Measurements from ENCODE around the gene LRRC71.

LRRC71 gene

DNA sequence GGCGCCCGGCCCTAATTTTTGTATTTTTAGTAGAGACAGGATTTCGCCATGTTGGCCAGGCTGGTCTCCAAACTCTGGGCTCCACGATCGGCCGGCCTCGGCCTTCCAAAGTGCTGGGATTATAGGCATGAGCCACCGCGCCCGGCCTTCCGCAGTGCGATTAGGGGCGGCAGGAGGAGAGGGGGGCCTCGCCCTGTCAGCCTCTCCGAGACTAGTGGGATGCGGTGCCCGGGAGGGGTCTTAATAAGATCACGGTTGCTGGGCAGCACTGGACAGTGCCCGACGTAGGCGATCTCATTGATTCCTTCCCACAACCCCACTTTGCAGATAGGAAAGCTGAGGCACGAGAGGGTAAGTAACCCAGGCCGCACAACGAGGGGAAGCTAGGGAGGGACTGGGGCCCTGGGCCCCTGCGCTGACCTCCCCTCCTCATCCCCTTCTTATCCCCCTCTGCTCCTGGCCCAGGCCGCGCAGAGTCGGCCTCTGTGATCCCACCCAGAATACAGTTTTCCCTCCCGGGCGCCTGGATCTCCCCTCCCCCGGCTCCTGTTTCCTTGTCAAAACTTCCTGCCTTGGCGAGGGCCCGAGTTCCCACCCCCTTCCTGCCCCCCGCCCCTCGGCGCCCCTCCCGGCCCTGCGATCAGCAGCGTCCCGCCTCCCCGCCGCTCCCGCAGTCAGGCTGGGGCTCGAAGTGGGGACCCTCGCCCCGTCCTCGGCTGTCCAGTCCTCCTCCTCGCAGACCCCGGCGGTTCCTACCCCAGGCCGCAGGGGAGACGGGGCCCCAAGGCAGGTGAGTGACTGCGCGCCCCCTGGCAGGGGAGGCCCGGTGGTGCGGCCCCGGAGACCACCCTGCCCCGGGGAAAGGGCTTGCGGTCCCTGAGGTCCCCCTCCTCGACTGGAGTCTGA is 27.1 kb upstream of the LRRC71 start, which contains the start of gene PEAR1:
TSS of gene PEAR1 (plus strand) at position 671 of the 906 bp plus-strand sequence. CDS start 10,209 bp downstream, outside the sequence.
- DNase-seq: no peak

GRCh38 chr1:156894001-156894400 is 26.4 kb upstream of the LRRC71 start:
- DNase-seq: no peak

- DNase-seq: no peak
Measured at GRCh38 chr1:156894711-156895454, 25.5 kb upstream of the LRRC71 start.

GRCh38 chr1:156895455-156895812 is 25.0 kb upstream of the LRRC71 start:
- no peak for DNase-seq

- no peak for DNase-seq
Measured at GRCh38 chr1:156895927-156896326, 24.5 kb upstream of the LRRC71 start.

DNA sequence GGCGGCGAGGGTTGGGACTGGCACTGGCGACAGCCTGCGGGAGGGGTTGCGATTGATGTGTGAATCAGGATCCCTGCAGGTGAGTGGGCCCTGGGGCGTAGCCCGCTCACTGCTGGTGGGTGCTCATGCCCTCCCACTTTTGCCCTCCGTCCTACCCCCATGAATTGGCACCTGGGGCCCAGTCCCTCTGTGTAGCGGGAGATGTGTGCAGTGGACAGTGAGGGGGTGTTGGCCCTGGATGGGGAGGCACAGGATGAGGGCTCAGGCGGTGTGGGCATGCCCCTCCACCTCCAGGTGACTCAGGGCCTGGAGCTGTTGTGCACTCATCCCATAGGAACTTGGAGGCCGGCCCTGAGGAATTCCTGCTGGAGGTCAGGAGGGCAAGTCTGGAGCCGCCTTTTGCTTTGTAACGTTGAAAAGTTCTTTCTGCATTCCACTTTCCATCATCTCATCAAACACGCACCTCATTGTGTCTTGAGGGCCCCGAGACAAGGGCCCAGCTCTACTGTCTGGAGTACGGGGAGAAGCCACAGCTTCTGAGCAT is 23.9 kb upstream of the LRRC71 start:
- no peak for DNase-seq

- DNase-seq: no peak
Measured at GRCh38 chr1:156897078-156897825, 23.2 kb upstream of the LRRC71 start.

GRCh38 chr1:156898161-156898566 is 22.3 kb upstream of the LRRC71 start:
- no peak for DNase-seq

GRCh38 chr1:156898971-156899664 is 21.3 kb upstream of the LRRC71 start:
- DNase-seq: no peak

DNA sequence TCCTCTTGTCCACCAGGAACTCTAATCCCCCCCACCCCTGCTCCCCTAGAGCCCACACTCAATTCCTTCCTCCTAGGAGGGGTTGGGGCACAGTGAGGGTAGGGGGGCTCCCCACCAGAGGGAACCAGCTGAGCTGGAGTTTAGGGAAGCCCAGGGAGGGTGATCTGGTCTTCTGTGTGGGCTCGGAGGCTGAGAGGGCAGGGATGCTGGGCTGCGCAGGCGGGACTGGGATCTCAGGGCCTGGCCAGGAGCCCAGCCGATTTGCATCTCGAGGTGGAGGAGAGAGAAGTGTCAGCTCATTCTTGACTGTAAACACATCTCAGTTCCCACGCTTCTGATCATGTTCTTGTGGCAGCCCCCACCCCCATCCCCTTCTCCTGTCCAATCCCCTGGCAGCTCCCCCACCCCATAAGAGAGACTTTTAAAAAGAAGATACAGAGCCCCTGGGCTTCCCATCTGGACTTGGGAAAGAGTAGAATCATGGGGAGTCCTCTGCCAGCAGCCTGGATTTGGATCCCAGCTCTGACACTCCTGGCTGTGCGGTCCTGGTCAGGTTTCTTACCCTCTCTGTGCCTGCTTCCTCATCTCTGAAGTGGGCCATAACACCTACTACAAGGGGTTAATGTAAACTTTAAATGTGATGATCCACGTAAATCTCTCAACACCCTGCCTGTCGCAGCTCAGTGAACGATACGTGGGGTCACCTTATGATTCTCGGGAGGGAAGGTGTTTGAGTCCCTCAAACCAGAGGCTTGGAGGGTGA is 20.3 kb upstream of the LRRC71 start:
- no peak for DNase-seq

DNA sequence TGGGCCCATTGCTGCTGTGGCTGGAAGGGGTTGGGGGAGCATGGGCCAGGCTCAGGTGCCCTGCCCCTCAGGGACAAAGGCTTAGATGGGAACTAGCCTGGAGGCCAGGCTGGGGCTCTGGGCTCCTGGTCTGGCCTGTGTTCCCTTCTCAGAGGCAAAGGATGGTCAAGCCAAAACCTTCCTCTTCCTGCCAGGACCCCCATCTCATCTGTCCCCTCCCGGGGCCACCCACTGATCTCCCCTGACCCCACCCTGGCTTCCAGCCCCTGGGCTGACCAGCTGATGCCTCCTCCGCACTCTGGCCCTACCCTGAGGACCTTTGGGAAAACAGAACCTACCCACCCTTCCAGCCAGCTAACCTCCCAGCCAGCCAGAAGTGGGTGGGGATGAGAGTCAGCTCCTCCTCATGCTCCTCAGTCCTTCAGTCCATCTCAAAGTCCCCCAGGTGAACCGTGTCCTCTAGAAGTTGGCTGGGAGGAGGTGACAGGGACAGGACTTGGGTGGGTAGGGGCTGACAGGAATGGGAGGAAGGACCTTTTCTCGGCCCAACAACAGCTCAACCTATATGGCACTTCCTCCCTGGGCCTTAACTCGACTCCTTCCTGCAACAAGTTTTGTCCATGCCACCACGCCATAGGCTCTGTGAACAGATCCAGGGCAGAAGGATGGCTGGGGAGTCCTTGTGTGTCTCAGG is 19.4 kb upstream of the LRRC71 start:
- DNase-seq: no peak

GRCh38 chr1:156901590-156901900 is 18.9 kb upstream of the LRRC71 start:
- no peak for DNase-seq

DNA sequence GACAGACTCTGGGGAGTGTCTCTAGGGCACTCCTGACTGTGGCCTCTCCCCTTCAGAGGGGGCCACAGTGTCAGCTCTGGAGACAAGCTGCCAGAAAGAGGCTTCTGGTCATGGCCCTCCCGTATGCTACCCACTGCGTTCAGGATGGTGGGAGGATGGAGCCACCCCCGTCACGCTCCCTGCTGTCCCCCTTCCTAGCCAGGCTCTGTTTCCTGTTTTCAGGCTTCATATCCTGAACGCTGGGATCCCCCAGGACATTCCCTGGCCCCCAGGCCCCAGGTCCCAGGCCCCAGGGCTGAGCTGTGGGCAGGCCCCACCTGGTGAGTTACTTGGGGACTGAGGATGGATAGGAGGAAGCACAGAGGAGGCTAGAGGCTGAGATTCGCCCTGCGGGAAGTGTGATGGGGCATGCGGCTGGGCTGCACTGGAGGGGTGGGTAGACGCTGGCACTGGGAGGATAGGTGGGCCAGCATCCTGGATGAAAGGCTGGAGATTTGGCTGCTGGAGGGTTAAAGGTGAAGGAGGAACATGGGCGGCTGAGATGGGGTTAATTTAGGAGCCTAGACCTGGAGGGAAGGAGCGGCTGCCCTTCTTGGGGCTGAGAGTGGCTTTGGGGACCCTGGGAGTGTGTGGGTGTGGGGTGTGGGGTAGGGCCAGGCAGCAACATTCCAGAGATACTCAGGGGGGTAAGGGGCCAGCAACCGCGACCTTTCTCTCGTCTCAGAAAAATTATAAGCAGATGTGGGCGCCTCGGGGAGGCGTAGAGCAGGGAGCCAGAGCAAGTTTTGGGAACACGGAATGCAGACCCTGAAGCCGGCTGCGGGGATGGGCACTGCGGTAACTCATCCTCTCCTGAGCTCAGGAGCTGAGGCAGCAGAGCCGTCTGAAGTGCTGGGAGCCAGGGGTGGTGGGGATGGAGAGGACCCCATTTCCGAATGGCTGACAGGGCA is 18.2 kb upstream of the LRRC71 start:
- no peak for DNase-seq

DNA sequence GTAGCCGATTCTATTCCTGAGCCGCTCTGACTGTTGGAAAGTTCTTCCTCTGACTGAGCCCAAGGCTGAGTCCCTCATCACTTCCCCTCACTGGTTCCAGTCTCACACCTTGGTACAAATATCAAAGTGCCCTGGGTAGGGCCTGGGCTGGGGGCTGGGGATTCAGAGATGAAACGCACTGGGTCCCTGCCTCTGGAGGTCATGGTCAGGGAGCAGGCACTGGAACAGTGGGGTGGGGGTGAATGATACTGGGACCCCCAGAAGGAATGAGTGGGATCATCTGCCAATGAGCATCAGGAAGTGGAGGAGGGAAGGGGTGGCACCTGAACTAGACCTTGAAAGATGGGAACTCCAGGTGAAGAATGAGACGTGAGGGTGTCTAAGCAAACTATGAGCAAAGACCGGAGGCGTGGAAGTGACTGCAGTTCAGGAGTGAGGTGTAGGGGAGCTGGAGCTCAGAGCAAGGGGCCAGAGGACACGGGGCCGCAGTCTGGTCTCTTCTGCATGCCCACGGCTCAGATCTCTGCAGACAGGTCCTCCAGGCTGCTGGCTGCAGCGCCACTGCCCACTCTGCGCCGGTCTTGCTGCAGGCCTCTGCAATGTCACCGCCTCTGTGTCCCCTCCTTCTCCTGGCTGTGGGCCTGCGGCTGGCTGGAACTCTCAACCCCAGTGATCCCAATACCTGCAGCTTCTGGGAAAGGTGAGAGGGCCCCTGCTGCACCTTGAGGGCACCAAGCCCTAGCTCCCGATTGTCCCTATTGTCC is 16.9 kb upstream of the LRRC71 start:
- DNase-seq: no peak

- no peak for DNase-seq
Measured at GRCh38 chr1:156904187-156904959, 16.1 kb upstream of the LRRC71 start.

GRCh38 chr1:156905176-156905575 is 15.3 kb upstream of the LRRC71 start:
- DNase-seq: no peak

DNA sequence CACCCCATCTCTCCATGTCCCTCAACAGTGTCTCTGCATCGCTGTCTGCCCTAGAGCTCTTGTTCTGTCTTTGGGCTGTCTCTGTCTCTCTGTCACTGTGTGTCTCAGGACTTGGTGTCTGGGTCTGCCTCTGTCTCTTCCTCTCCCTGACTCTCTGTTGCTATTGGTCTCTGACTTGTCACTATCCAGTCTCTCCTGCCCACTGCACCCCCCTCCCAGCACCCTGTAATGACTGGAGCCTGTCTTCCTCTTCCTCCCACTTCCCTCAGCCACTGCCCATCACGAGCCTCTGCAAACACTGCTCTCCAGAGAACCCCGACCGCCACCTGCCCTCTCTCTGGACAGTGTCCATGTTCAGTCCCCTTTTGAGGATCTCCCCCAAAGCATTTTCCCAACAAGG is 14.8 kb upstream of the LRRC71 start:
- DNase-seq: no peak

DNA sequence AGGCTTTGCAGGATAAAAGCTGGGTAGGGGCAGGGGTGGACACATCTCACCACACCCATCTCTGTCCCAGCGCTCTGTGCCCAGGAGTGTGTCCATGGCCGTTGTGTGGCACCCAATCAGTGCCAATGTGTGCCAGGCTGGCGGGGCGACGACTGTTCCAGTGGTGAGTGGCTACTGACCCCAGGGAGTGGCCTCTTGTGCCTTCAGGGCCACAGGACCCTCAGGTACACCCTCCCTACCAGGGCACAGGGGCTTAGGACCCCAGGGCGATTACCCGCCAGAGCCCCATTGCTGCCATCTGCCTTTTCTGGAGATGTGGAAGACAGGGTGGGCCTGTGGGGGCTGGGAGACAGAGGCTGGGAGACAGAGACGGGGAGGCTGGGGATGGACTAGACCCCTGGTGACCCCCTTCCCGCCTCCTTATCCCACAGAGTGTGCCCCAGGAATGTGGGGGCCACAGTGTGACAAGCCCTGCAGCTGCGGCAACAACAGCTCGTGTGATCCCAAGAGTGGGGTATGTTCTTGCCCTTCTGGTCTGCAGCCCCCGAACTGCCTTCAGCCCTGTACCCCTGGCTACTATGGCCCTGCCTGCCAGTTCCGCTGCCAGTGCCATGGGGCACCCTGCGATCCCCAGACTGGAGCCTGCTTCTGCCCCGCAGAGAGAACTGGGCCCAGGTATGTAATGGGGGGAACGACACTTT is 14.1 kb upstream of the LRRC71 start:
- no peak for DNase-seq

Data from DMS153 (cell line).